Tibial artery (tissue), 4 donors: ENCODE data around the gene CNTN4.

Experiments used
- DNase-seq, 2 donors: peaks; one replicate each; pipeline ENCODE4 v3.0.0-alpha.2; 2019
- H3K27ac ChIP-seq, 2 donors: fragments of 200-600 bp; sonication (generic) in 1 of 2; 1 replicate in 1 of 2; 2 replicates in 1 of 2; pipeline ENCODE4 v1.5.1; 2018 to 2019; ENCODE audit warnings: mild to moderate bottlenecking in 1 of 2
- H3K27me3 ChIP-seq, 2 donors: fragments of 200-600 bp; sonication (generic) in 1 of 2; one replicate each; pipeline versions ENCODE4 v1.5.1 to v1.6.0; 2016 to 2019
- H3K36me3 ChIP-seq, 3 donors: fragments of 200-600 bp; sonication (generic) in 2 of 3; one replicate each; pipeline ENCODE4 v1.5.1; 2016 to 2019; ENCODE audit warnings: mild to moderate bottlenecking in 2 of 3
- H3K4me1 ChIP-seq, 4 donors: fragments of 200-600 bp; sonication (generic) in 2 of 4; 1 replicate in 3 of 4; 2 replicates in 1 of 4; pipeline ENCODE4 v1.5.1; 2016 to 2019
- H3K4me3 ChIP-seq, 2 donors: fragments of 200-600 bp; sonication (generic) in 1 of 2; 1 replicate in 1 of 2; 2 replicates in 1 of 2; pipeline ENCODE4 v1.5.1; 2018 to 2019; ENCODE audit warnings: mild to moderate bottlenecking in 2 of 2
- H3K9me3 ChIP-seq, 3 donors: fragments of 200-600 bp; sonication (generic) in 1 of 3; one replicate each; pipeline ENCODE4 v1.5.1; 2016 to 2019
- intact Hi-C: fragments of 100-400 bp; cut with DNase I; formaldehyde crosslinking; loops from one replicate; pipeline ENCODE4 v1.15.0; 2023; ENCODE audit warnings: low total_unique reads
- TF ChIP-seq, protein P1 (sequence below), 2 experiments: fragments of 200-600 bp in 1 of 2; fragments of 450-650 bp in 1 of 2; IDR thresholded peaks; one replicate each; pipeline ENCODE4 v1.5.1; 2017 to 2019; ENCODE audit warnings: antibody characterized with exemption in 2 of 2, mild to moderate bottlenecking in 1 of 2, moderate library complexity in 1 of 2

The CNTN4 gene

DNA sequence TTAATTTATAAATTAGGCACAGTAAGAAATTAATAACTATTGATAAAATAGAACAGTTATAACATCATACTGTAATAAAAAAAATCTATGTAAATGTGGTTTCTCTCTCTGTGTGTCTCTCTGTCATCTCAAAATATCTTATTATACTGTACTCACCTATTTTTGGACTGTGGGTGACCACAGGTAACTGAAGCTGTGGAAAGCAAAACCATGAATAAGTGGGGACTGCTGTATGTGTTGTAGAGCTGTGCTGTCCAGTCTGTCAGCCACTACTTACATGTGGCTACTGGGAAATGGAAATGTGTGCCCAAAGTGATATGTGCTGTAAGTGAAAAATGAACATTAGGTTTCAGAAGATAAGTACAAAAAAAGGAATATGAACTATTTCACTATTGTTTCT is 145.5 kb downstream of the CNTN4 start:
- H3K9me3 ChIP-seq: no peaks in the 10 kb centered on the region
- H3K4me3 ChIP-seq: no peak overlapping the region
- TF ChIP-seq, protein P1, sequence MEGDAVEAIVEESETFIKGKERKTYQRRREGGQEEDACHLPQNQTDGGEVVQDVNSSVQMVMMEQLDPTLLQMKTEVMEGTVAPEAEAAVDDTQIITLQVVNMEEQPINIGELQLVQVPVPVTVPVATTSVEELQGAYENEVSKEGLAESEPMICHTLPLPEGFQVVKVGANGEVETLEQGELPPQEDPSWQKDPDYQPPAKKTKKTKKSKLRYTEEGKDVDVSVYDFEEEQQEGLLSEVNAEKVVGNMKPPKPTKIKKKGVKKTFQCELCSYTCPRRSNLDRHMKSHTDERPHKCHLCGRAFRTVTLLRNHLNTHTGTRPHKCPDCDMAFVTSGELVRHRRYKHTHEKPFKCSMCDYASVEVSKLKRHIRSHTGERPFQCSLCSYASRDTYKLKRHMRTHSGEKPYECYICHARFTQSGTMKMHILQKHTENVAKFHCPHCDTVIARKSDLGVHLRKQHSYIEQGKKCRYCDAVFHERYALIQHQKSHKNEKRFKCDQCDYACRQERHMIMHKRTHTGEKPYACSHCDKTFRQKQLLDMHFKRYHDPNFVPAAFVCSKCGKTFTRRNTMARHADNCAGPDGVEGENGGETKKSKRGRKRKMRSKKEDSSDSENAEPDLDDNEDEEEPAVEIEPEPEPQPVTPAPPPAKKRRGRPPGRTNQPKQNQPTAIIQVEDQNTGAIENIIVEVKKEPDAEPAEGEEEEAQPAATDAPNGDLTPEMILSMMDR (IDR thresholded peaks at IDR 0.05): no peak
- H3K27ac ChIP-seq: no peak overlapping the region
- intact Hi-C loops: no loop called here
- H3K36me3 ChIP-seq: no peaks in the 10 kb centered on the region
- DNase-seq: no peak
- peaks cover 0 to 34% (median 5%) of the 10 kb centered on the region in 4 donors for H3K4me1 ChIP-seq
- H3K27me3 ChIP-seq: no peaks in the 10 kb centered on the region

DNA sequence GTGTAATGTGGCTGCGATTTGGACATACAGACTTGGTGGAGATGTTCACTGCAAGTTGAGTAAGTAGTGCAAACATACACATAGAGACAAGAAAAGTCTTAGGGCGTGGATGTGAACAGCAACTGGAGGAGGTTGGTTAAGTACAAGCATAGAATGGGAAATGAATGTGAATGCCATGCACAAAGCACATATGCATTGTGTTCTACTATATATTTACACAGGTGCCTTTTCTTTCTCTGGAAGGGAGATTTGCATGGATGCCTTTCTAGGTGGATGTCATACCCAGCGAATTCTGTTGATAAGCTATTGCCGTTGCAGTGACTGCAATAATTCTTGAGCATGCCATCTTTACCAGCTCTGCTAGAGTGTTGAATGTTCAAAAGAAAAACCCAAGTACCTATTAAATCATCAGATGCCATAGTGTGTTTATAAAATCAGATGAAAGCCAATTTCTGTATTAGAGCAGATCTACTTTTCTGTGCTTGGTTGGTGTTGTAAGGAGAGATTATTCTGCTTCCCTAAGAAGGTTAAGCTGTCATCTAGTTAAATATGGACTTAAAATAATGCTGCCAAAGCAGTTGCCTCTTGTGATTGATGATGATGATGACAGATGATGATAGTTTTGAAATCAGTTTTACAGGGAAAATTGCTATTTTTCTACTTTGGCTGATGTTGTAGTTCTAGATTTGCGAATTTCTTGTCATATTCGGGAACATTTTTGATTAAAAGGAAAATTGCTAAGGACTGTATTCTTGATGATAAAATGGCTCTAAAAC is 148.4 kb downstream of the CNTN4 start:
- Histone ChIP-seq H3K4me3 (no peak overlapping the region), H3K36me3 (no peaks in the 10 kb centered on the region), H3K27me3 (no peaks in the 10 kb centered on the region), H3K9me3 (no peaks in the 10 kb centered on the region), H3K4me1 (peaks cover 0 to 11% (median 2%) of the 10 kb centered on the region in 4 donors), H3K27ac (no peak overlapping the region)
- TF ChIP-seq, protein P1 (IDR thresholded peaks at IDR 0.05): no peak
- intact Hi-C loops: no loop called here
- no peak for DNase-seq

DNA sequence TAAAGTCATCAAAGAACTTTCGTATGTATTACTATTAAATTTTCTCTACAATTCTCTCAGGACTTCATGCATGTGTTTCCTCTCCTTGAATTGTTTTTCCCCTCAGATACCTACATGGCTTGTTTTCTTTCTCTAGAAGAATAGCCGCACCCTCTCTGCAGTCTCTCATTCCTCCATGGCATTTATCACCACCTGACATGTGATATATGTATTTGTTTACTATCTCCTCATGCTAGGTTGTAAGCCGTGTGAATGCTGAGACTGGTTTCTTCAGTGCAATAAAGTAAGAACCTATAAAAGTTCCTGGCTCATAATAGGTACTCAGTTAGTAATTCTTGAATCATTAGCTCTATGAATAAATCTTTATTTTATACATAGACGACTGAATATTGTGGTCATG is 149.2 kb downstream of the CNTN4 start:
- TF ChIP-seq, protein P1 (IDR thresholded peaks at IDR 0.05): no peak
- Histone ChIP-seq H3K27ac (no peak overlapping the region), H3K36me3 (no peaks in the 10 kb centered on the region), H3K27me3 (no peaks in the 10 kb centered on the region), H3K4me3 (no peak overlapping the region), H3K9me3 (no peaks in the 10 kb centered on the region), H3K4me1 (peaks cover 0 to 6% (median 2%) of the 10 kb centered on the region in 4 donors)
- DNase-seq: no peak
- intact Hi-C loops: no loop called here

DNA sequence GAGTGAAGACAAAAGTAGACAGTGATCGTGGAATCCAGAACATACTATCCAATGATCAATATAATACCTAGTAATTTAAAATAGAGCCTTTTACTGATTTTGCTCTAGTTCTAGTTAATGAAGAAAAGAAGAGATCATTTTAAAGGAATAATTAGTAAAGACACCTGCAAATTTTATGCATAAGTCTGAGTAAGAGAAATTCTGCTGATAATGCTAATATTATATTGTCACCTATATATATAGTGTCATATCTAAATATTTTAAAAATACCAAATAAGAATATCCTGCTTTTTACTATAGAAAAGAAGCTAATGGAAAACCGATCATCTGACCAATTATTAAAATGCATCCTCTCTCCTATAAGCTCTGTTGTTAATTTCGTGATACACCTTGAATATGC is 152.1 kb downstream of the CNTN4 start:
- TF ChIP-seq, protein P1 (IDR thresholded peaks at IDR 0.05): no peak
- no peak for DNase-seq
- H3K36me3 ChIP-seq: no peaks in the 10 kb centered on the region

DNA sequence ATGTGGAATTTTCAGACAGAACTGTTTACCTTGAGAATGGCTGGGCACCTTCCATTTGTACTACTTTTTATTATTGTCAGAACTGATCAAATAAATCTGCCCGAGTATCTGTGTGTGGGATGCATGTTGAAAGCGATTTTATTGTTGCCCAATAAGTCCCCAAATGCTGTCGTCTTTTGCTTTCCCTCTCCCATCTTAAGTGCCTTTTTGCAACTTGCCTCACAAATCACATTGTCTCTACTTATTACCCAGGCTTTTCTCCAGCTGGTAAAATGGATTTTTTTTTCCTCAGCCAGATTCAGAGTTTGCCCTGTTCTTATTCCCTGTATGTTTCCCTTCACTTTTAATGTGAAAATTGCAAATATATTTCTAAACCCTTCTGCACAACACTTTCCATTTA is 163.1 kb downstream of the CNTN4 start:
- Histone ChIP-seq H3K4me1 (peaks cover 0 to 9% (median 0%) of the 10 kb centered on the region in 4 donors), H3K27me3 (no peaks in the 10 kb centered on the region), H3K27ac (peak overlapping the region in 1 of 2 donors; percentile 11), H3K36me3 (no peaks in the 10 kb centered on the region), H3K4me3 (peak overlapping the region; percentile 3 to 18), H3K9me3 (no peaks in the 10 kb centered on the region)
- TF ChIP-seq, protein P1 (IDR thresholded peaks at IDR 0.05): no peak
- DNase-seq: no peak
- intact Hi-C loops: no loop called here

More for the DNA sequence above, 152.1 kb downstream of the CNTN4 start:
- Histone ChIP-seq H3K4me3 (no peak overlapping the region), H3K27ac (no peak overlapping the region), H3K27me3 (no peaks in the 10 kb centered on the region), H3K4me1 (no peaks in the 10 kb centered on the region), H3K9me3 (no peaks in the 10 kb centered on the region)
- intact Hi-C loops: no loop called here
